SHP77 treated with DMSO at 0.1 percent for 48 hours (cell line): ENCODE results near the gene ZFP92.

ENCODE experiments used
- DNase-seq: peaks from one replicate; lab custom pipeline; 2025; lab: John Stamatoyannopoulos, UW

The ZFP92 gene

GRCh38 chrX:153408221-153408721 is 3.0 kb upstream of the ZFP92 start:
- no peak for DNase-seq

- no peak for DNase-seq
These were observed 2.4 kb upstream of the ZFP92 start for GRCh38 chrX:153408871-153409351.

- DNase-seq = no peak
These were observed 1.7 kb upstream of the ZFP92 start for GRCh38 chrX:153409414-153410101.

- DNase-seq = no peak
These were observed 899 bp upstream of the ZFP92 start for GRCh38 chrX:153410373-153410772.

- DNase-seq = no peak
These were observed 401 bp upstream of the ZFP92 start for GRCh38 chrX:153410888-153411254.

- no peak for DNase-seq
These were observed 809 bp downstream of the ZFP92 start for GRCh38 chrX:153411988-153412574.

- DNase-seq = no peak
These were observed 1.8 kb downstream of the ZFP92 start for GRCh38 chrX:153412746-153413720.

- DNase-seq = no peak
These were observed 2.5 kb downstream of the ZFP92 start for GRCh38 chrX:153413731-153414130.

GRCh38 chrX:153414856-153415510 is 3.7 kb downstream of the ZFP92 start:
- DNase-seq = no peak

GRCh38 chrX:153416781-153417450 is 5.6 kb downstream of the ZFP92 start:
- no peak for DNase-seq

GRCh38 chrX:153417637-153418036 is 6.4 kb downstream of the ZFP92 start:
- no peak for DNase-seq

GRCh38 chrX:153420851-153421599 is 9.8 kb downstream of the ZFP92 start:
- DNase-seq = no peak

- DNase-seq = no peak
These were observed 10.6 kb downstream of the ZFP92 start for GRCh38 chrX:153421856-153422255.

GRCh38 chrX:153423652-153424051 is 12.4 kb downstream of the ZFP92 start:
- no peak for DNase-seq

GRCh38 chrX:153426204-153426603 is 14.9 kb downstream of the ZFP92 start:
- DNase-seq = no peak

GRCh38 chrX:153430796-153431195 is 19.5 kb downstream of the ZFP92 start:
- DNase-seq = no peak

GRCh38 chrX:153433161-153433680 is 21.9 kb downstream of the ZFP92 start:
- no peak for DNase-seq

- DNase-seq = no peak
These were observed 22.6 kb downstream of the ZFP92 start for GRCh38 chrX:153433781-153434285.

- no peak for DNase-seq
These were observed 23.5 kb downstream of the ZFP92 start for GRCh38 chrX:153434801-153435200.

GRCh38 chrX:153435845-153436244 is 24.6 kb downstream of the ZFP92 start:
- DNase-seq = no peak
